Cerebellar cortex (tissue), 1 donor: ENCODE measurements around the gene SYT12.
"Not testable (repeated sequence)": the region's sequence is repeated elsewhere in the genome, so short reads cannot be mapped to it uniquely, and the experiment has no call there.

Experiments used
- DNase-seq: peaks from one replicate; pipeline ENCODE4 v3.0.0-alpha.2; 2015; ENCODE audit warnings: low spot score

SYT12 gene, protein sequence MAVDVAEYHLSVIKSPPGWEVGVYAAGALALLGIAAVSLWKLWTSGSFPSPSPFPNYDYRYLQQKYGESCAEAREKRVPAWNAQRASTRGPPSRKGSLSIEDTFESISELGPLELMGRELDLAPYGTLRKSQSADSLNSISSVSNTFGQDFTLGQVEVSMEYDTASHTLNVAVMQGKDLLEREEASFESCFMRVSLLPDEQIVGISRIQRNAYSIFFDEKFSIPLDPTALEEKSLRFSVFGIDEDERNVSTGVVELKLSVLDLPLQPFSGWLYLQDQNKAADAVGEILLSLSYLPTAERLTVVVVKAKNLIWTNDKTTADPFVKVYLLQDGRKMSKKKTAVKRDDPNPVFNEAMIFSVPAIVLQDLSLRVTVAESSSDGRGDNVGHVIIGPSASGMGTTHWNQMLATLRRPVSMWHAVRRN

GRCh38 chr11:67022961-67023956 lies at the start of gene SYT12:
Gene SYT12, plus strand, starts transcription at chr11:67023134. Its CDS starts 7,011 bp downstream, at chr11:67030145.
- peak; percentile 43 for DNase-seq

DNA sequence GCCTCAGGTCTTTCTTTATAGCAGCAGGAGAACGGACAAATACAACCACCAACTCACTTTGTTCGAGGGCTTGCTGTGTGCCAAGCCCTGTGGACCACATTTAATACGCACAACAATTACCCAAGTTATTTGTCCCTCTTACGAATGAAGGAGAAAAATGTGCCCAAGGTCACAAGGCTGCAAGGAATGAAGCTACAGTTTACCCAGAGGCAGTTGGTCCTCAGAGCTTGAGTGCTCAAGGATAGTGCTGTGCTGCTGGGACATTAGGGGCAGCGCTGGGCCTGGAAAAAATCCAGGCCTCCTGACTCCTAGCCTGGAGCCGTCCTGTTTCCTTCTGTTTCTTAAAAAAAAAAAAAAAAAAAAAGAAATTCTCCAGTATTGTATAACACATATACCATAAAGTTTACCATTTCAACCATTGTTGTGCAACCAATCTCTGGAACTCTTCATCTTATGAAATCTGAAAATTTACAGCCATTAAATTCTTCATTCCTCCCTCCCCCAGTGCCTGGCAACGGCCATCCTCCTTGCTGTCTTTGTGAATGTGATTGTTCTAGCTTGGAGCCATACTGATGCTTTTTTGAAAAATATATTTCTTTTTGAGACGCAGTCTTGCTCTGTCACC lies 48.9 kb upstream of the SYT12 start:
- DNase-seq: no peak

- DNase-seq: no peak
Measured at GRCh38 chr11:66974724-66975404, 48.1 kb upstream of the SYT12 start, which contains the start of gene C11orf86. Gene C11orf86, plus strand, starts transcription at chr11:66975304. Its CDS starts 59 bp downstream, at chr11:66975363.

DNA sequence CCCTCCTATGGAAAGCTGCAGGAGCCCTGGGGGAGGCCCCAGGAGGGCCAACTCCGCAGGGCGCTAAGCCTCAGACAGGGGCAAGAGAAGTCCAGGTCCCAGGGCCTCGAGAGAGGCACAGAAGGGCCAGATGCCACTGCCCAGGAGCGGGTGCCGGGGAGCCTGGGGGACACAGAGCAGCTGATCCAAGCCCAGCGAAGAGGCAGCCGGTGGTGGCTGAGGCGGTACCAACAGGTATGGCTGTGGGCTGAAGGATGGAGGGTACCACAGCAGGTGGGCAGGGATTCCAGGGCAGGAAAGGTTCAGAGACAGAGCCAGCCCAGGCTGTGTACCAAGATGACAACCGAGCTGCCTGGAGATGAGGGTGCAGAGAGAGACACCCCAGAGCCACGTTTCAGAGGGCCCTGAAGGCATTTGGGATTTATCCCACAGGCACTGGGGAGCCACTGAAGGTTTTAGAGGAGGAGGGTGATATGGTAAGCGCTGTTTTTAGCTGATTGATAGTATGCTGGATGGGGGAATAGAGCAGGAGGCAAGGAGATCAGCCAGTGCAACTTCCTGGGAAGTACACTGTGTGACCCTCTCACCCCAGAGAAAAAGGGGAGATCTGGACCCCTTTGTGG lies 47.4 kb upstream of the SYT12 start:
- no peak for DNase-seq

DNA sequence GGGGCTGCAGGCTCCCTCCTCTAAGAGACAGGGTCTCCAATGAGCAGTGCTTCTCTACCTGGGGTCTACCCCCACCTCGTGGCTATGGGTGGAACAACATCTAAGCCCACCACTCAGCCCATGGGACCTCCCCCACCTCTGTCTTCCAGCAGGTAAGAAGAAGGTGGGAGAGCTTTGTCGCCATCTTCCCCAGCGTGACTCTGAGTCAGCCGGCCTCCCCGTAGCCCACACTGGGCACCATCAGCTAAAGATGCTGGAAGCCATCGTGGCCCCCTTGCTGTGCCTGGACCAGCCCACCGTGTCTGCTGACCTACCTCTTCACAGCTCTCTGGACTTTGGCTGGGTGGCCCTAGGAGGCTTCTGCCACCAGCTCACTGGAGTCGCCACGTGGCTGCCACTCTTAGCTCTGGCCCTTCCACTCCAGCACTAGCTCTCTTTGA lies 46.9 kb upstream of the SYT12 start:
- DNase-seq: no peak

GRCh38 chr11:66976925-66977324 lies 46.0 kb upstream of the SYT12 start:
- DNase-seq: no peak

GRCh38 chr11:66978229-66978628 lies 44.7 kb upstream of the SYT12 start:
- DNase-seq: no peak

GRCh38 chr11:66978717-66979116 lies 44.2 kb upstream of the SYT12 start:
- no peak for DNase-seq

GRCh38 chr11:66979336-66979980 lies 43.5 kb upstream of the SYT12 start:
- no peak for DNase-seq

DNA sequence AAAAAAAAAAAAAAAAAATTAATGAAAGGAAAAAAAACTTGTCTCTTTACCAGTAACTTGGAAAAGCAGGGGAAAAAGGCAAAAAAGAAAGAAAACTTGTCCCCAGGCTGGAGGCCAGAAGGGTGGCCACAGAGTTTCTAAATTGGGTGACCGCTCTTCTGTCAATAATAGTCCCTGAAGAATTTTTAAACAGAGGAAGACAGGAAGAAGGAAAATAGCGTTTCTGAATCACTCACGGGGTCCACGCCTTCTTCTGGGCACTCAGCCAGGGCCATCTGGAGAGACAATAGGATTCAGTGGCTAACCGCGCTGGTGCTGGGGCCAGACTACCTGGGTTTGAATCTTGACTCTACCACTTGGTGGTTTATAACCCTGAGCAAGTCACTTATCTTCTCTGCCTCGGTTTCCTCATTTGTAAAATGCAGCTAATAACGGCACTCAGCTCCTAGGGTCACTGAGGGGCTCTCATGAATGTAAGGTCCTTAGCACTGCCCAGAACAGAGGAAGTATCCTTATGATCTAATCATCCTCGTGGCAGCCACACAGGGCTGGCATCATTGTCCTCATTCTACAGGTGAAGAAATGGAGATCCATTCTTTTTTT lies 40.9 kb upstream of the SYT12 start:
- peak; percentile 78 for DNase-seq

- no peak for DNase-seq
Measured at GRCh38 chr11:66983275-66983924, 39.5 kb upstream of the SYT12 start.

DNA sequence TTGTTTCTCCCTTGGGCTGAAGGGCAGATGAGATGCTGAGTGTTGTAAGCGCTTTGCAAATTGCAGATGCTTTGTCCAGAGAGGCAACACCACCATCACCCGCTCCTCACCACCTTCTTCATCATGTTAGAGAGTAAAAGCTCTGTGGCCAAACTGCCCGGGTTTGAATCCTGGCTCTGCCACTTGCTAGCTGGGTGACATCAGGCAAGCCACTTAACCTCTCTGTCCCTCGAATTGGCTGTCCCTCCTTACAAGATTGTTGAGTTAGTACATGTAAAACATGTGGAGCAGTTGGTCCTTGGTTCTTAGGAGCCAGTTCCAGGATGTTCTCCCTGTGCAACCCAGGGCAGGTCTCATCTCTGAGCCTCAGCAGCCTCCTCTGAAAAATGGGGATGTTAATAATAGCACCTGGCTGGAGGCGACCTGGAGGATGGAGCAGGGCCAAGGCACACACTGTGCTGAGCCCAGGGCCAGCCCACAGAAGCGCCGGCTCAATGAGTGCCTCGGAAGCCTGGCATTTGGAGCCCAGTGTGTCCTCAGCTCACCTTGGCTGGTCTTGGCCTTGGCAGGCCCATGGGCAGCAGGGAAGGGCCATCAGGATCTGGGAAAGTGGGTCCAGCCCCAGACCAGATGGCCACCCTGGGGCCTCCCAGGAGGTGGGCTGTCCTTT lies 37.3 kb upstream of the SYT12 start:
- peak; percentile 97 for DNase-seq

DNA sequence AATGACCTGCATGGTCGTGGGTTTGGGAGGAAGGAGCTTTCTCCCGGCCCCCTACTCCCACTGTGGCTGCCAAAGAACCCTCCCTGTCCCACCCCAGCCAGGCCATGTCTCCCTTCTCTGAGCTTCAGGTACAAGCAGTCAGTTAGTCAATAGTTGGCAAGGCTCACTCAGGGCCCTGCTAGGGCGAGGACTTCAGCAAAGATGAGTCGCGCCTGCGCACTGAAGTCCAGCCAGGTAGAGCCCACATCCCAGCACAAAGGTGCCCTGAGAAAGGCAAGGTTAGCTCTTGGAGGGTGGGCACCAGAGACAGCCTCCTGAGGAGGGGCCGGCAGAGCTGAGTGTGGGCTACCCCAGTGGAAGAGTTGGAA lies 36.8 kb upstream of the SYT12 start:
- peak; percentile 82 for DNase-seq

GRCh38 chr11:66987158-66987620 lies 35.7 kb upstream of the SYT12 start:
- DNase-seq: no peak

GRCh38 chr11:66987924-66988637 lies 34.9 kb upstream of the SYT12 start:
- DNase-seq: no peak

DNA sequence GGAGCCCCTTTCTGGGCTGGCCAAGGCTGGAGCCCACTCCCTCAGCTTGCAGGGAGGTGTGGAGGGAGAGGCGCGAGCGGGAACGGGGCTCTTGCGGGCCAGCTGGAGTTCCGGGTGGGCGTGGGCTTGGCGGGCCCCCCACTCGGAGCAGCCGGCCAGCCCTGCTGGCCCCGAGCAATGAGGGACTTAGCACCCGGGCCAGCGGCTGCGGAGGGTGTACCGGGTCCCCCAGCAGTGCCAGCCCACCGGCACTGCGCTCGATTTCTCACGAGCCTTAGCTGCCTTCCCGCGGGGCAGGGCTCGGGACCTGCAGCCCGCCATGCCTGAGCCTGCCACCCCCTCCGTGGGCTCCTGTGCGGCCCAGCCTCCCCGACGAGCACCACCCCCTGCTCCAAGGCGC lies 34.2 kb upstream of the SYT12 start:
- DNase-seq: not testable (repeated sequence)

GRCh38 chr11:66989360-66989759 lies 33.6 kb upstream of the SYT12 start:
- DNase-seq: not testable (repeated sequence)

- DNase-seq: no peak
Measured at GRCh38 chr11:66992041-66992440, 30.9 kb upstream of the SYT12 start.
